GM23338 (cell line): Measurements from ENCODE around the gene PPP1R15B. TPM values are rescaled to one million over a fixed set of nuclear protein-coding genes. Genes with fewer than 3 reads are reported as not detected.

Source experiments
- ATAC-seq: fragments of 200-7000 bp; cut with Tn5 transposase; 3 replicates; pipeline ENCODE4 v1.9.1; 2020
- DNase-seq: peaks from one replicate; pipeline ENCODE4 v3.0.0-alpha.2; 2015; ENCODE audit warnings: low spot score
- H2AFZ ChIP-seq: fragments of 200-600 bp; sonication (generic); 2 replicates; pipeline ENCODE4 v1.8.0; 2016; ENCODE audit warnings: antibody characterized with exemption, mild to moderate bottlenecking, moderate library complexity
- H3F3A ChIP-seq: fragments of 200-600 bp; sonication (generic); replicated peaks from 2 replicates; pipeline ENCODE4 v1.8.0; 2017; ENCODE audit warnings: antibody characterized with exemption, mixed run types, low read depth
- H3K27ac ChIP-seq: fragments of 200-600 bp; sonication (generic); 2 replicates; pipeline ENCODE4 v1.6.1; 2016; ENCODE audit warnings: low read depth
- H3K27me3 ChIP-seq: fragments of 200-600 bp; sonication (generic); 2 replicates; pipeline ENCODE4 v1.8.0; 2016; ENCODE audit warnings: mild to moderate bottlenecking, mixed run types, moderate library complexity; ENCODE audit not compliant: insufficient read depth
- H3K36me3 ChIP-seq: fragments of 200-600 bp; sonication (generic); 2 replicates; pipeline ENCODE4 v1.8.0; 2016; ENCODE audit warnings: mild to moderate bottlenecking; ENCODE audit not compliant: insufficient read depth
- H3K4me1 ChIP-seq: fragments of 200-600 bp; sonication (generic); 2 replicates; pipeline ENCODE4 v1.8.0; 2016; ENCODE audit warnings: mild to moderate bottlenecking, moderate library complexity; ENCODE audit not compliant: insufficient read depth
- H3K4me2 ChIP-seq: fragments of 200-600 bp; sonication (generic); 2 replicates; pipeline ENCODE4 v1.7.1; 2017; ENCODE audit warnings: mixed run types
- H3K4me3 ChIP-seq: fragments of 200-600 bp; sonication (generic); 2 replicates; pipeline ENCODE4 v1.6.1; 2016; ENCODE audit warnings: mixed run types
- H3K79me2 ChIP-seq: fragments of 200-600 bp; sonication (generic); replicated peaks from 2 replicates; pipeline ENCODE4 v1.8.0; 2017; ENCODE audit warnings: mild to moderate bottlenecking; ENCODE audit not compliant: insufficient read depth
- H3K9me2 ChIP-seq: fragments of 200-600 bp; sonication (generic); 2 replicates; pipeline ENCODE4 v1.8.0; 2017; ENCODE audit not compliant: insufficient read depth
- H4K20me1 ChIP-seq: fragments of 200-600 bp; sonication (generic); replicated peaks from 2 replicates; pipeline ENCODE4 v1.8.0; 2017; ENCODE audit warnings: mild to moderate bottlenecking; ENCODE audit not compliant: insufficient read depth
- H3K27ac Mint-ChIP-seq: 2 replicates; pipeline ENCODE4 v1.8.0; 2020; ENCODE audit warnings: inconsistent platforms, mild to moderate bottlenecking, moderate library complexity, mixed read lengths
- H3K27me3 Mint-ChIP-seq: 3 replicates; pipeline ENCODE4 v1.8.0; 2022; ENCODE audit warnings: low read depth, mild to moderate bottlenecking, moderate library complexity, mixed read lengths, inconsistent platforms; ENCODE audit not compliant: insufficient read depth, poor library complexity
- H3K36me3 Mint-ChIP-seq: 3 replicates; pipeline ENCODE4 v1.8.0; 2021; ENCODE audit warnings: low read depth, mild to moderate bottlenecking, inconsistent platforms, moderate library complexity, mixed read lengths
- H3K4me1 Mint-ChIP-seq: 3 replicates; pipeline ENCODE4 v1.8.0; 2020; ENCODE audit warnings: mild to moderate bottlenecking, inconsistent platforms, mixed read lengths
- H3K4me3 Mint-ChIP-seq: 3 replicates; pipeline ENCODE4 v1.8.0; 2021; ENCODE audit warnings: moderate library complexity, mild to moderate bottlenecking, inconsistent platforms, mixed read lengths
- H3K9me3 Mint-ChIP-seq: 3 replicates; pipeline ENCODE4 v1.8.0; 2020; ENCODE audit warnings: moderate library complexity, mild to moderate bottlenecking, inconsistent platforms, mixed read lengths
- ETS1 ChIP-seq: IDR thresholded peaks from 2 replicates; pipeline ENCODE4 v1.6.1; 2016; ENCODE audit warnings: antibody characterized with exemption
- EZH2 ChIP-seq: fragments of 200-600 bp; sonication (generic); IDR thresholded peaks from one replicate; pipeline ENCODE4 v1.8.0; 2017; ENCODE audit warnings: antibody characterized with exemption, mild to moderate bottlenecking, low read depth; ENCODE audit not compliant: unreplicated experiment
- EZH2phosphoT487 ChIP-seq: fragments of 200-600 bp; sonication (generic); IDR thresholded peaks from one replicate; pipeline ENCODE4 v1.8.1; 2018; ENCODE audit warnings: antibody characterized with exemption; ENCODE audit not compliant: unreplicated experiment
- JUNB ChIP-seq: IDR thresholded peaks from one replicate; pipeline ENCODE4 v1.6.1; 2016; ENCODE audit warnings: antibody characterized with exemption; ENCODE audit not compliant: unreplicated experiment
- NANOG ChIP-seq: IDR thresholded peaks from 2 replicates; pipeline ENCODE4 v1.6.1; 2016; ENCODE audit warnings: antibody characterized with exemption, borderline replicate concordance
- POLR2AphosphoS5 ChIP-seq: IDR thresholded peaks from 2 replicates; pipeline ENCODE4 v1.6.1; 2016; ENCODE audit warnings: antibody characterized with exemption, low read depth
- REST ChIP-seq: IDR thresholded peaks from one replicate; pipeline ENCODE4 v1.6.1; 2018; ENCODE audit warnings: antibody characterized with exemption; ENCODE audit not compliant: unreplicated experiment
- STAT1 ChIP-seq: IDR thresholded peaks from one replicate; pipeline ENCODE4 v1.6.1; 2016; ENCODE audit warnings: antibody characterized with exemption; ENCODE audit not compliant: unreplicated experiment
- ZNF462 ChIP-seq: fragments of 250-450 bp; sonication (Bioruptor Pico); IDR thresholded peaks from 2 replicates; pipeline ENCODE4 v1.5.0; 2020; ENCODE audit warnings: mild to moderate bottlenecking, moderate library complexity
- polyA plus RNA-seq: library from polyadenylated mRNA; unstranded; fragments of >200 nt; fragmentation: Nextera tagmentation; extraction: Ambion mirVana; gene quantifications from 2 replicates; pipeline ENCODE4 v1.2.1, GENCODE V29; 2016
- total RNA-seq: library from RNA; depleted of rRNA; stranded (reverse); fragments of >200 nt; shearing (Covaris generic); gene quantifications from 2 replicates; pipeline ENCODE4 v1.2.3, GENCODE V29; 2014

PPP1R15B gene
- total and polyA plus RNA-seq, 2 experiments from 2014 or later: 17.3 to 64.3 TPM

- no peak overlapping the region for H3K4me2 ChIP-seq
- H3K27me3 Mint-ChIP-seq: peaks cover 23% of the 10 kb centered on the region
- no peak overlapping the region for H3K4me3 ChIP-seq
Observed at GRCh38 chr1:204376465-204376864, 35.2 kb downstream of the PPP1R15B start.

More at GRCh38 chr1:204376465-204376864, 35.2 kb downstream of the PPP1R15B start:
- H2AFZ ChIP-seq: no peak overlapping the region
- H3F3A ChIP-seq: 0 out of 2 replicates have a peak, but pooled peaks cover 4% of the 10 kb centered on the region
- H3K9me2 ChIP-seq: no peaks in the 10 kb centered on the region
- Mint-ChIP-seq H3K36me3 (no peaks in the 10 kb centered on the region), H3K27ac (no peak overlapping the region), H3K4me1 (peaks cover 10% of the 10 kb centered on the region; the same call in 2 of the 3 replicates), H3K4me3 (no peak overlapping the region), H3K9me3 (no peaks in the 10 kb centered on the region)
- H3K4me1 ChIP-seq: 0 out of 2 replicates have a peak, but pooled peaks cover 10% of the 10 kb centered on the region
- TF ChIP-seq STAT1 (no peak), ZNF462 (CRISPR knock-in tag) (no peak), EZH2phosphoT487 (no peak), REST (no peak), EZH2 (no peak), JUNB (no peak), POLR2AphosphoS5 (no peak), NANOG (no peak), ETS1 (no peak)
- no peak for ATAC-seq
- DNase-seq: no peak
- H3K27ac ChIP-seq: no peak overlapping the region
- H4K20me1 ChIP-seq: no peaks in the 10 kb centered on the region
- no peaks in the 10 kb centered on the region; the same call in 1 of the 2 replicates for H3K79me2 ChIP-seq
- H3K36me3 ChIP-seq: no peaks in the 10 kb centered on the region; the same call in 1 of the 2 replicates
- H3K27me3 ChIP-seq: peaks cover 65% of the 10 kb centered on the region
